WTC11 (cell line): ENCODE measurements around the gene FZD1. TPM values are rescaled to one million over a fixed set of nuclear protein-coding genes. Genes with fewer than 3 reads are reported as not detected.

Experiments
- ATF1 ChIP-seq: sonication (generic); formaldehyde crosslinking; IDR thresholded peaks from 2 replicates; pipeline ENCODE4 v1.8.1; 2023; ENCODE audit warnings: mild to moderate bottlenecking, moderate library complexity, missing genetic modification reagents
- ELF4 ChIP-seq: sonication (generic); formaldehyde crosslinking; IDR thresholded peaks from 2 replicates; pipeline ENCODE4 v1.8.1; 2022; ENCODE audit warnings: low read depth, mild to moderate bottlenecking, moderate library complexity, missing genetic modification reagents
- FOXK1 ChIP-seq: sonication (generic); formaldehyde crosslinking; IDR thresholded peaks from 2 replicates; pipeline ENCODE4 v1.8.0; 2022; ENCODE audit warnings: mild to moderate bottlenecking, moderate library complexity, missing genetic modification reagents
- FOXP1 ChIP-seq: sonication (generic); formaldehyde crosslinking; IDR thresholded peaks from 2 replicates; pipeline ENCODE4 v1.8.0; 2022; ENCODE audit warnings: missing genetic modification reagents, mild to moderate bottlenecking, moderate library complexity, borderline replicate concordance
- GRHL2 ChIP-seq: fragments of 250-450 bp; sonication (Bioruptor Pico); IDR thresholded peaks from 2 replicates; pipeline ENCODE4 v1.8.0; 2022; ENCODE audit warnings: mild to moderate bottlenecking, moderate library complexity; ENCODE audit not compliant: insufficient replicate concordance, severe bottlenecking
- HMGA2 ChIP-seq: fragments of 250-450 bp; sonication (Bioruptor Pico); IDR thresholded peaks from 2 replicates; pipeline ENCODE4 v1.4.0; 2021; ENCODE audit warnings: mild to moderate bottlenecking, moderate library complexity
- JUN ChIP-seq: sonication (generic); formaldehyde crosslinking; IDR thresholded peaks from 2 replicates; pipeline ENCODE4 v1.8.0; 2023; ENCODE audit warnings: mild to moderate bottlenecking, missing genetic modification reagents
- MAX ChIP-seq: sonication (generic); formaldehyde crosslinking; IDR thresholded peaks from 2 replicates; pipeline ENCODE4 v1.8.0; 2022; ENCODE audit warnings: mild to moderate bottlenecking, missing genetic modification reagents
- MXD4 ChIP-seq: fragments of 250-450 bp; sonication (Bioruptor Pico); IDR thresholded peaks from 2 replicates; pipeline ENCODE4 v1.8.0; 2021; ENCODE audit warnings: mild to moderate bottlenecking, moderate library complexity, borderline replicate concordance
- NFATC4 ChIP-seq: fragments of 250-450 bp; sonication (Bioruptor Pico); IDR thresholded peaks from 2 replicates; pipeline ENCODE4 v1.9.0; 2021; ENCODE audit warnings: mild to moderate bottlenecking
- NR2C2 ChIP-seq: sonication (generic); formaldehyde crosslinking; IDR thresholded peaks from 2 replicates; pipeline ENCODE4 v1.8.0; 2022; ENCODE audit warnings: mild to moderate bottlenecking, missing genetic modification reagents
- NR3C1 ChIP-seq: sonication (generic); formaldehyde crosslinking; conservative IDR thresholded peaks from 2 replicates; pipeline ENCODE4 v1.8.1; 2023; ENCODE audit warnings: low read depth, mild to moderate bottlenecking, missing genetic modification reagents
- PRDM15 ChIP-seq: sonication (generic); formaldehyde crosslinking; IDR thresholded peaks from 2 replicates; pipeline ENCODE4 v1.8.0; 2022; ENCODE audit warnings: missing genetic modification reagents
- RELA ChIP-seq: sonication (generic); formaldehyde crosslinking; IDR thresholded peaks from 2 replicates; pipeline ENCODE4 v1.8.1; 2022; ENCODE audit warnings: missing genetic modification reagents, mild to moderate bottlenecking, borderline replicate concordance
- SMAD4 ChIP-seq: sonication (generic); formaldehyde crosslinking; IDR thresholded peaks from 2 replicates; pipeline ENCODE4 v1.8.0; 2022; ENCODE audit warnings: mild to moderate bottlenecking, missing genetic modification reagents
- TP53 ChIP-seq: sonication (generic); formaldehyde crosslinking; IDR thresholded peaks from 2 replicates; pipeline ENCODE4 v1.8.1; 2023; ENCODE audit warnings: mild to moderate bottlenecking, missing genetic modification reagents
- ZNF138 ChIP-seq: sonication (generic); formaldehyde crosslinking; conservative IDR thresholded peaks from 2 replicates; pipeline ENCODE4 v1.8.1; 2022; ENCODE audit warnings: mild to moderate bottlenecking, moderate library complexity, missing genetic modification reagents
- ZNF232 ChIP-seq: sonication (generic); formaldehyde crosslinking; IDR thresholded peaks from 2 replicates; pipeline ENCODE4 v1.8.0; 2022; ENCODE audit warnings: mild to moderate bottlenecking, missing genetic modification reagents
- ZNF425 ChIP-seq: fragments of 250-450 bp; sonication (Bioruptor Pico); conservative IDR thresholded peaks from 2 replicates; pipeline ENCODE4 v1.9.0; 2021; ENCODE audit warnings: mild to moderate bottlenecking
- ZNF532 ChIP-seq: fragments of 250-450 bp; sonication (Bioruptor Pico); IDR thresholded peaks from 2 replicates; pipeline ENCODE4 v1.9.0; 2021; ENCODE audit warnings: mild to moderate bottlenecking, borderline replicate concordance
- ZNF671 ChIP-seq: fragments of 250-450 bp; sonication (Bioruptor Pico); IDR thresholded peaks from 2 replicates; pipeline ENCODE4 v1.8.0; 2021; ENCODE audit warnings: mild to moderate bottlenecking
- total RNA-seq: library from RNA; stranded (reverse); gene quantifications from 3 replicates; pipeline ENCODE4 v1.2.3, GENCODE V29; 2021
- TF ChIP-seq, protein P1 (sequence below): sonication (generic); formaldehyde crosslinking; IDR thresholded peaks from 2 replicates; pipeline ENCODE4 v1.8.0; 2022; ENCODE audit warnings: mild to moderate bottlenecking, missing genetic modification reagents
- TF ChIP-seq, protein P2 (sequence below): sonication (generic); formaldehyde crosslinking; IDR thresholded peaks from 2 replicates; pipeline ENCODE4 v1.8.1; 2022; ENCODE audit warnings: low read depth, missing genetic modification reagents, borderline replicate concordance
- TF ChIP-seq, protein P3 (sequence below): sonication (generic); formaldehyde crosslinking; IDR thresholded peaks from 2 replicates; pipeline ENCODE4 v1.8.0; 2023; ENCODE audit warnings: missing genetic modification reagents

FZD1 gene
- total RNA-seq, 1 experiment from 2014 or later = 2.0 TPM

DNA sequence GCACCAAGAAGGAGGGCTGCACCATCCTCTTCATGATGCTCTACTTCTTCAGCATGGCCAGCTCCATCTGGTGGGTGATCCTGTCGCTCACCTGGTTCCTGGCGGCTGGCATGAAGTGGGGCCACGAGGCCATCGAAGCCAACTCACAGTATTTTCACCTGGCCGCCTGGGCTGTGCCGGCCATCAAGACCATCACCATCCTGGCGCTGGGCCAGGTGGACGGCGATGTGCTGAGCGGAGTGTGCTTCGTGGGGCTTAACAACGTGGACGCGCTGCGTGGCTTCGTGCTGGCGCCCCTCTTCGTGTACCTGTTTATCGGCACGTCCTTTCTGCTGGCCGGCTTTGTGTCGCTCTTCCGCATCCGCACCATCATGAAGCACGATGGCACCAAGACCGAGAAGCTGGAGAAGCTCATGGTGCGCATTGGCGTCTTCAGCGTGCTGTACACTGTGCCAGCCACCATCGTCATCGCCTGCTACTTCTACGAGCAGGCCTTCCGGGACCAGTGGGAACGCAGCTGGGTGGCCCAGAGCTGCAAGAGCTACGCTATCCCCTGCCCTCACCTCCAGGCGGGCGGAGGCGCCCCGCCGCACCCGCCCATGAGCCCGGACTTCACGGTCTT lies 1.9 kb downstream of the FZD1 start (continued):
- TF ChIP-seq ZNF532 (no peak), PRDM15 (CRISPR knock-in tag) (no peak), HMGA2 (CRISPR knock-in tag) (no peak), NR3C1 (CRISPR knock-in tag) (no peak), MAX (CRISPR knock-in tag) (peak; percentile 56; the same call in 1 of the 2 replicates), GRHL2 (CRISPR knock-in tag) (no peak), JUN (CRISPR knock-in tag) (no peak), ELF4 (CRISPR knock-in tag) (no peak), ZNF232 (CRISPR knock-in tag) (0 out of 2 replicates have a peak, but pooled peaks have one; percentile 18), ZNF671 (CRISPR knock-in tag) (no peak), ZNF138 (CRISPR knock-in tag) (no peak), FOXK1 (CRISPR knock-in tag) (no peak), NFATC4 (CRISPR knock-in tag) (no peak), NR2C2 (CRISPR knock-in tag) (0 out of 2 replicates have a peak, but pooled peaks have one; percentile 52), ZNF425 (CRISPR knock-in tag) (no peak), FOXP1 (CRISPR knock-in tag) (no peak), RELA (no peak), MXD4 (CRISPR knock-in tag) (no peak), TP53 (CRISPR knock-in tag) (peak; percentile 59; the same call in 1 of the 2 replicates), SMAD4 (CRISPR knock-in tag) (no peak), ATF1 (CRISPR knock-in tag) (no peak)
- TF ChIP-seq, protein P1, sequence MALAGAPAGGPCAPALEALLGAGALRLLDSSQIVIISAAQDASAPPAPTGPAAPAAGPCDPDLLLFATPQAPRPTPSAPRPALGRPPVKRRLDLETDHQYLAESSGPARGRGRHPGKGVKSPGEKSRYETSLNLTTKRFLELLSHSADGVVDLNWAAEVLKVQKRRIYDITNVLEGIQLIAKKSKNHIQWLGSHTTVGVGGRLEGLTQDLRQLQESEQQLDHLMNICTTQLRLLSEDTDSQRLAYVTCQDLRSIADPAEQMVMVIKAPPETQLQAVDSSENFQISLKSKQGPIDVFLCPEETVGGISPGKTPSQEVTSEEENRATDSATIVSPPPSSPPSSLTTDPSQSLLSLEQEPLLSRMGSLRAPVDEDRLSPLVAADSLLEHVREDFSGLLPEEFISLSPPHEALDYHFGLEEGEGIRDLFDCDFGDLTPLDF (CRISPR knock-in tag) = 0 out of 2 replicates have a peak, but pooled peaks have one; percentile 47
- TF ChIP-seq, protein P2, sequence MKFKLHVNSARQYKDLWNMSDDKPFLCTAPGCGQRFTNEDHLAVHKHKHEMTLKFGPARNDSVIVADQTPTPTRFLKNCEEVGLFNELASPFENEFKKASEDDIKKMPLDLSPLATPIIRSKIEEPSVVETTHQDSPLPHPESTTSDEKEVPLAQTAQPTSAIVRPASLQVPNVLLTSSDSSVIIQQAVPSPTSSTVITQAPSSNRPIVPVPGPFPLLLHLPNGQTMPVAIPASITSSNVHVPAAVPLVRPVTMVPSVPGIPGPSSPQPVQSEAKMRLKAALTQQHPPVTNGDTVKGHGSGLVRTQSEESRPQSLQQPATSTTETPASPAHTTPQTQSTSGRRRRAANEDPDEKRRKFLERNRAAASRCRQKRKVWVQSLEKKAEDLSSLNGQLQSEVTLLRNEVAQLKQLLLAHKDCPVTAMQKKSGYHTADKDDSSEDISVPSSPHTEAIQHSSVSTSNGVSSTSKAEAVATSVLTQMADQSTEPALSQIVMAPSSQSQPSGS (CRISPR knock-in tag) = no peak
- TF ChIP-seq, protein P3, sequence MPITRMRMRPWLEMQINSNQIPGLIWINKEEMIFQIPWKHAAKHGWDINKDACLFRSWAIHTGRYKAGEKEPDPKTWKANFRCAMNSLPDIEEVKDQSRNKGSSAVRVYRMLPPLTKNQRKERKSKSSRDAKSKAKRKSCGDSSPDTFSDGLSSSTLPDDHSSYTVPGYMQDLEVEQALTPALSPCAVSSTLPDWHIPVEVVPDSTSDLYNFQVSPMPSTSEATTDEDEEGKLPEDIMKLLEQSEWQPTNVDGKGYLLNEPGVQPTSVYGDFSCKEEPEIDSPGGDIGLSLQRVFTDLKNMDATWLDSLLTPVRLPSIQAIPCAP (CRISPR knock-in tag) = 0 out of 2 replicates have a peak, but pooled peaks have one; percentile 57
